OCI-LY3 (cell line): Measurements from ENCODE around the gene OSBPL2.

Source experiments
- EZH2phosphoT487 ChIP-seq: fragments of 200-600 bp; shearing (Covaris generic); IDR thresholded peaks from 2 replicates; pipeline ENCODE4 v1.6.1; 2018; ENCODE audit warnings: antibody characterized with exemption, mixed run types, low read depth
- TF ChIP-seq, protein P1 (sequence below): fragments of 200-600, 300-600 bp; sonication (generic); IDR thresholded peaks from 2 replicates; pipeline ENCODE4 v1.5.1; 2014; ENCODE audit warnings: antibody characterized with exemption, low read length, low read depth

DNA sequence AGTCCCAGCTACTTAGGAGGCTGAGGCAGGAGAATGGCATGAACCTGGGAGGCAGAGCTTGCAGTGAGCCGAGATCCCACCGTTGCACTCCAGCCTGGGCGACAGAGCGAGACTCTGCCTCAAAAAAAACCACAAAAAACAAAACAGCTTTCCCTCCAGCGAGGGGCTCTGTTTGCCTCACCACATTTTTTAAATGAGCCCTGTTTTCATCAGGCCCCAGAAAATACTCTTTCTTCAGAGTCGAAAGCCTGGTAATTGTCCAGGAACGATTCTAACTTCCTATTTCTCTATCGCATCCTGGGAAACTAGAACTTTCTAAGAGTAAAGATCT, 43.3 kb upstream of the OSBPL2 start:
- TF ChIP-seq, protein P1, sequence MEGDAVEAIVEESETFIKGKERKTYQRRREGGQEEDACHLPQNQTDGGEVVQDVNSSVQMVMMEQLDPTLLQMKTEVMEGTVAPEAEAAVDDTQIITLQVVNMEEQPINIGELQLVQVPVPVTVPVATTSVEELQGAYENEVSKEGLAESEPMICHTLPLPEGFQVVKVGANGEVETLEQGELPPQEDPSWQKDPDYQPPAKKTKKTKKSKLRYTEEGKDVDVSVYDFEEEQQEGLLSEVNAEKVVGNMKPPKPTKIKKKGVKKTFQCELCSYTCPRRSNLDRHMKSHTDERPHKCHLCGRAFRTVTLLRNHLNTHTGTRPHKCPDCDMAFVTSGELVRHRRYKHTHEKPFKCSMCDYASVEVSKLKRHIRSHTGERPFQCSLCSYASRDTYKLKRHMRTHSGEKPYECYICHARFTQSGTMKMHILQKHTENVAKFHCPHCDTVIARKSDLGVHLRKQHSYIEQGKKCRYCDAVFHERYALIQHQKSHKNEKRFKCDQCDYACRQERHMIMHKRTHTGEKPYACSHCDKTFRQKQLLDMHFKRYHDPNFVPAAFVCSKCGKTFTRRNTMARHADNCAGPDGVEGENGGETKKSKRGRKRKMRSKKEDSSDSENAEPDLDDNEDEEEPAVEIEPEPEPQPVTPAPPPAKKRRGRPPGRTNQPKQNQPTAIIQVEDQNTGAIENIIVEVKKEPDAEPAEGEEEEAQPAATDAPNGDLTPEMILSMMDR = no peak
- TF ChIP-seq EZH2phosphoT487 = no peak
